Activated CD8-positive, alpha-beta memory T cell treated with anti-CD3 and anti-CD28 coated beads for 24 hours (primary cell): ENCODE measurements around the gene ORAI2.
"Not testable (repeated sequence)": the region's sequence is repeated elsewhere in the genome, so short reads cannot be mapped to it uniquely, and the experiment has no call there.

Experiments used
- DNase-seq: peaks from one replicate; pipeline ENCODE4 v3.0.0-alpha.2; 2020

ORAI2 gene

GRCh38 chr7:102433219-102434038 lies at the start of gene ORAI2:
Gene ORAI2 (plus strand): TSS chr7:102433575. CDS start chr7:102438957, 5,382 bp downstream.
- DNase-seq, result peak; percentile 93

- DNase-seq, result no peak
These were observed 46.3 kb upstream of the ORAI2 start for GRCh38 chr7:102387064-102387463.

GRCh38 chr7:102389810-102390209 lies 43.6 kb upstream of the ORAI2 start:
- no peak for DNase-seq

GRCh38 chr7:102390697-102391484 lies 42.5 kb upstream of the ORAI2 start:
- DNase-seq, result peak; percentile 88

- no peak for DNase-seq
These were observed 41.0 kb upstream of the ORAI2 start for GRCh38 chr7:102392330-102392729.

GRCh38 chr7:102393467-102393866 lies 39.9 kb upstream of the ORAI2 start:
- DNase-seq, result no peak

- no peak for DNase-seq
These were observed 37.8 kb upstream of the ORAI2 start for GRCh38 chr7:102395592-102395872.

GRCh38 chr7:102395873-102396709 lies 37.3 kb upstream of the ORAI2 start, which contains the start of gene PRKRIP1:
Gene PRKRIP1 (plus strand): TSS chr7:102396363. CDS start chr7:102396412, 49 bp downstream.
- peak; percentile 88 for DNase-seq

GRCh38 chr7:102396710-102397019 lies 36.7 kb upstream of the ORAI2 start:
- no peak for DNase-seq

- DNase-seq, result no peak
These were observed 34.8 kb upstream of the ORAI2 start for GRCh38 chr7:102398543-102398942.

GRCh38 chr7:102400360-102400759 lies 33.0 kb upstream of the ORAI2 start:
- no peak for DNase-seq

- DNase-seq, result no peak
These were observed 29.8 kb upstream of the ORAI2 start for GRCh38 chr7:102403563-102403962.

- peak; percentile 68 for DNase-seq
These were observed 29.1 kb upstream of the ORAI2 start for GRCh38 chr7:102404005-102404861.

GRCh38 chr7:102404862-102405188 lies 28.6 kb upstream of the ORAI2 start:
- DNase-seq, result not testable (repeated sequence)

GRCh38 chr7:102407910-102408309 lies 25.5 kb upstream of the ORAI2 start:
- DNase-seq, result no peak

GRCh38 chr7:102408530-102408929 lies 24.8 kb upstream of the ORAI2 start:
- DNase-seq, result not testable (repeated sequence)

GRCh38 chr7:102409340-102409739 lies 24.0 kb upstream of the ORAI2 start:
- no peak for DNase-seq

GRCh38 chr7:102410123-102410522 lies 23.3 kb upstream of the ORAI2 start:
- DNase-seq, result no peak

GRCh38 chr7:102410918-102411317 lies 22.5 kb upstream of the ORAI2 start:
- no peak for DNase-seq

GRCh38 chr7:102412548-102412947 lies 20.8 kb upstream of the ORAI2 start:
- peak; percentile 73 for DNase-seq

- DNase-seq, result no peak
These were observed 20.3 kb upstream of the ORAI2 start for GRCh38 chr7:102413091-102413490.

- no peak for DNase-seq
These were observed 19.8 kb upstream of the ORAI2 start for GRCh38 chr7:102413611-102414010.
